ENCODE data around the gene AK1.

DNA sequence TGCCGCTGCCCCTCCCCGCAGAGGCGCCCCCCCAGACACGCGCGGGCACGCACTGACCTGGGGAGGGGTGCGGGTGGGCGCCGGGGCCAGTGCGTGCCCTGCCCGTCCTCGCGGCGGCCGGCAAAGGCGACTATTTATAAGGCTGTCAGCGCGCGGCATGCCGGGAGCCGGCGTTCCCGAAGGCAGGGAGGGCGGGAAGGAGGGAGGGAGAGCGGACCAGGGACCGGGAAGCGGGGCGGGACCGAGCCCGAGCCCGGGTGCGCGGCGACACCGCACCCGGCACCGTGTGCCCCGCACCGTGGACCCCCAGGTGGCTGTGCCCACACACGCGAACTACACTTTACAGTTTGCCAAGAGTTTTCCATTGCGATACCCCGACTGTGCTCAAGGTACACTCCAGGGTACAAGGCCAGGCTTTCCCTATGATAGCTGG, at the start of gene AK1:
- TF ChIP-seq CTCF (conservative IDR thresholded peaks at IDR 0.05; ENCODE audit: low read length) = no peak
- TF ChIP-seq EZH2phosphoT487 (IDR thresholded peaks at IDR 0.05; ENCODE audit: borderline replicate concordance) = no peak

Data from Loucy (cell line).